ENCODE data around the gene EIF2D. TPM values are rescaled to one million over a fixed set of nuclear protein-coding genes. Genes with fewer than 3 reads are reported as not detected.

Gene EIF2D
- total RNA-seq, 1 donor from 2014 or later: 45.7 TPM

GRCh38 chr1:206557636-206558473, 54.4 kb downstream of the EIF2D start:
- Mint-ChIP-seq H3K4me1 (ENCODE audit: unreplicated experiment) (peaks cover 34% of the 10 kb centered on the region), H3K27ac (peak overlapping the region; percentile 39), H3K36me3 (no peaks in the 10 kb centered on the region), H3K27me3 (peaks cover 43% of the 10 kb centered on the region), H3K4me3 (peak overlapping the region; percentile 81), H3K9me3 (no peaks in the 10 kb centered on the region)
- no peak for TF ChIP-seq CTCF (conservative IDR thresholded peaks at IDR 0.05)
- DNase-seq (ENCODE audit: extremely low spot score, unreplicated experiment): no peak

DNA sequence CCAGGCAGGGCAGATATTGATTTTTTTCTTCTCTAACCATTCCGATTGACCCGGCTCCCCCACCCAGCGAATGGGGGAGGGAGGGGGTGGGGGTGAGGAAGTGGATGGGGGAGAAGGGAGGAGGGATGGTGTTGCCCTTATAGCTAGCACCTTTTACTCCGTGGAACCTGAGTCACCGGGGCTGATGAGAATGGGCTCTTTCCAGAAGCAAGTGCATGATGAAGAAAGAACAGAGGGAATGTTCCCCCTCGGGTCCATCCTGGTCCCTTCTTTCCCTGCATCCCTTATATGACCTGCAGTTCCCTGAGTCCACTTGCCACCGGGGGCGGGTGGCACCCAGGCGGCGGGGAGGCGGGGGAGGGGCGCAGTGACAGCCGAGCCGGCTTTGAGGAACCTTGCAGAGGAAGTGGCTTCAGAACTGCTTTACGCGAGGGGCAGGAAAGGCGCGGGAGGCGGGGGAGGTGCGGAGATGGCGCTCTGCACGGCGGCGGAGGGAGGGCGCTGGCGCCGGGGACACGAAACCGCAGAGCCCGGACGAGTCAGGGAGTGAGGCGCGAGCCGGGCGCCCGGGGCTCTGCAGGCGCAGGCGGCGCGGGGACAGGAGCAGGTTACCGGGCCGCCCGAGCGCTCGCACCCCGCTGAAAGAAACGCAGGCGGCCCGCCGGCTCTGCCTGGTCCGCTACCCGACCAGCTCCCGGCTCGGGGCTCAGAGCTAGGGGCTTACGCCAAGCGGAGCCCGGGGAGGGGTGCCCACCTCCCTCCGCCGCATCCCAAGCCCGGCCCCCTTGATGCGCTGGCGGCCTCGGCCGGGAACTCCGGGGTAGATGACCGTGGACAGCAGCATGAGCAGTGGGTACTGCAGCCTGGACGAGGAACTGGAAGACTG, 55.3 kb downstream of the EIF2D start:
- DNase-seq (ENCODE audit: extremely low spot score, unreplicated experiment): peak; percentile 79
- peaks cover 49% of the 10 kb centered on the region for H3K27me3 Mint-ChIP-seq
- no peaks in the 10 kb centered on the region for H3K9me3 Mint-ChIP-seq
- no peaks in the 10 kb centered on the region for H3K36me3 Mint-ChIP-seq
- TF ChIP-seq CTCF (conservative IDR thresholded peaks at IDR 0.05): no peak
- peaks cover 34% of the 10 kb centered on the region for H3K4me1 Mint-ChIP-seq (ENCODE audit: unreplicated experiment)
- H3K4me3 Mint-ChIP-seq: peak overlapping the region; percentile 81
- H3K27ac Mint-ChIP-seq: peak overlapping the region; percentile 3

DNA sequence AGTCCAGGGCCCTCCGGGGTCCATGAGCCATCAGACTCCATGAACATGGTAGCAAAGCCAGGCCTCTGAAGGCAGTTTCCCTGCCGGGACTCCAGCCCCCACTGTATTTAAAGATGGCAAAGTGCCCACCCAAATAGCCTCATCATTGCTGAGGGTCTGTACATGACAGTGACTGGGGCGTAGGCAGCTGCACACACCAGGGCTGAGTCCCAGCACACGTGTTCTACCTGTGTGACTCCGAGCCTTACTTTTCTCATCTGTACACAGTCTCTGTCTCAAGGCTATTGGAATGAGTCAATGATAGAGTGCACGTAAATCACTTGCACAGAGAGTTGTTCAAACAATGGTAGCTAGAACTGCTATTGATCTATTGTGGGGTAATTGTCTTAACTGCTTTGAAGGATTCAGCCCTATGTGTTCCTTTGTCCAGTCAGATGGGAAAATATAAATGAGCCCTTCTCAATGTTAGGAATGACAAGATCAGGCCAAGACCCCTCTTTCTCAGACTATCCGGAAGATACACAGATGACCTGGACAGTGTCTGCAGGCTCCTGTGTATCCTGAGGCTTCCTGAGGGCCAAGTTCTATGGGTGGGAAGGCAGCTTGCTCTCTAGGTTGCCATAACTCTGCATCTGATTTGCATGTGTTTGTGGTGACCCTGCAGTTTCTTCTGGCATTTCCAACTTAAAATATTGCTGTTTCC, 56.1 kb downstream of the EIF2D start:
- Mint-ChIP-seq H3K27ac (peak overlapping the region; percentile 3), H3K27me3 (peaks cover 49% of the 10 kb centered on the region)
- TF ChIP-seq CTCF (conservative IDR thresholded peaks at IDR 0.05): no peak

DNA sequence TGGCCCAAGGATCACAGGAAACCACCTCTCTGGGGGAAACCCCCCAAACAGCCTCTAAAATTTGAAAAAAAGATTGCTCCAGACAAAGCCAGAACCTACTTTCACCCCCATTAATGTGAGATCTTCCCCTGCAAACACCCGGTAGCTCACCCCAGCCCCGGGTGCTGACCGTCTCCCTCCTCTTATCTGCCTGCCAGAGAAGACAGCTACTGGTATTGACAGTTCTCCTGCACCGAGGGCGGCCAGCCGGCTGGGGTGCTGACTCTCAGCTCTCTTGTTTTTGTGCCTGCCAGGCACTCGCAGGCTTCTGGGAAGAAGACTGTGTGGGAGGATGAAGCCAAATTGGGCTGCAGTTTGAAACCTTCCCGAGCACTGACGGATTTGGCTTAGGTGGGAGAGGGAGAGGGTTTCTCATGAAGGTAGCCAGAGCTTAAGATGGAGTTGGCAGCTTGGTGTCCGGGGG, 56.8 kb downstream of the EIF2D start:
- Mint-ChIP-seq H3K4me3 (peak overlapping the region; percentile 54), H3K27me3 (peaks cover 49% of the 10 kb centered on the region), H3K27ac (no peak overlapping the region), H3K9me3 (no peaks in the 10 kb centered on the region), H3K36me3 (no peaks in the 10 kb centered on the region), H3K4me1 (ENCODE audit: unreplicated experiment) (peaks cover 34% of the 10 kb centered on the region)
- no peak for TF ChIP-seq CTCF (conservative IDR thresholded peaks at IDR 0.05)
- no peak for DNase-seq (ENCODE audit: extremely low spot score, unreplicated experiment)

More for the DNA sequence above, 56.1 kb downstream of the EIF2D start:
- peak overlapping the region; percentile 73 for H3K4me3 Mint-ChIP-seq
- no peaks in the 10 kb centered on the region for H3K9me3 Mint-ChIP-seq
- peaks cover 34% of the 10 kb centered on the region for H3K4me1 Mint-ChIP-seq (ENCODE audit: unreplicated experiment)
- H3K36me3 Mint-ChIP-seq: no peaks in the 10 kb centered on the region
- DNase-seq (ENCODE audit: extremely low spot score, unreplicated experiment): no peak

All from type B pancreatic cell (in vitro differentiated cells).